NK-92 treated with Interleukin-12 subunit alpha and Interleukin-12 subunit beta, amount 100 ng/mL, for 24 hours (cell line): ENCODE data around the gene COLGALT1.
"Not testable (repeated sequence)": the region's sequence is repeated elsewhere in the genome, so short reads cannot be mapped to it uniquely, and the experiment has no call there.

ENCODE experiments used
- DNase-seq: peaks from one replicate; lab custom pipeline; 2025; lab: John Stamatoyannopoulos, UW

Gene COLGALT1

GRCh38 chr19:17532557-17532956, 22.9 kb upstream of the COLGALT1 start:
- no peak for DNase-seq

- no peak for DNase-seq
Observed at GRCh38 chr19:17534767-17535166, 20.7 kb upstream of the COLGALT1 start.

GRCh38 chr19:17536955-17537354, 18.5 kb upstream of the COLGALT1 start:
- no peak for DNase-seq

GRCh38 chr19:17538684-17539237, 16.7 kb upstream of the COLGALT1 start:
- no peak for DNase-seq

- peak; percentile 12 for DNase-seq
Observed at GRCh38 chr19:17539238-17540117, 16.0 kb upstream of the COLGALT1 start.

- DNase-seq, result no peak
Observed at GRCh38 chr19:17540174-17540573, 15.3 kb upstream of the COLGALT1 start.

GRCh38 chr19:17541184-17541759, 14.2 kb upstream of the COLGALT1 start:
- no peak for DNase-seq

- DNase-seq, result no peak
Observed at GRCh38 chr19:17542042-17542441, 13.4 kb upstream of the COLGALT1 start.

- DNase-seq, result no peak
Observed at GRCh38 chr19:17542793-17543582, 12.5 kb upstream of the COLGALT1 start.

- no peak for DNase-seq
Observed at GRCh38 chr19:17543986-17544385, 11.5 kb upstream of the COLGALT1 start.

- no peak for DNase-seq
Observed at GRCh38 chr19:17544418-17544817, 11.0 kb upstream of the COLGALT1 start.

- DNase-seq, result no peak
Observed at GRCh38 chr19:17548145-17548544, 7.3 kb upstream of the COLGALT1 start.

GRCh38 chr19:17549085-17549740, 6.2 kb upstream of the COLGALT1 start:
- DNase-seq, result no peak

- DNase-seq, result no peak
Observed at GRCh38 chr19:17550076-17550667, 5.3 kb upstream of the COLGALT1 start.

GRCh38 chr19:17552735-17553134, 2.7 kb upstream of the COLGALT1 start:
- not testable (repeated sequence) for DNase-seq

- DNase-seq, result no peak
Observed at GRCh38 chr19:17553256-17553655, 2.2 kb upstream of the COLGALT1 start.

- no peak for DNase-seq
Observed at GRCh38 chr19:17554968-17555479, 425 bp upstream of the COLGALT1 start.

- DNase-seq, result peak; percentile 59
Observed at GRCh38 chr19:17555929-17556813, 722 bp downstream of the COLGALT1 start.

- DNase-seq, result no peak
Observed at GRCh38 chr19:17556995-17557394, 1.5 kb downstream of the COLGALT1 start.

GRCh38 chr19:17557466-17557865, 2.0 kb downstream of the COLGALT1 start:
- no peak for DNase-seq
